ENCODE results near the gene ANKRD33.

Gene ANKRD33

GRCh38 chr12:51932218-51933076 is 44.5 kb downstream of the ANKRD33 start:
- TF ChIP-seq ISL1 (CRISPR knock-in tag; IDR thresholded peaks at IDR 0.05) (peak; percentile 30; the same call in 1 of the 2 replicates), BACH2 (CRISPR knock-in tag; IDR thresholded peaks at IDR 0.05; ENCODE audit: borderline replicate concordance) (no peak)
- ATAC-seq: peak; percentile 38; the same call in 1 of the 3 replicates

GRCh38 chr12:51934080-51934479 is 46.2 kb downstream of the ANKRD33 start:
- ATAC-seq: no peak

GRCh38 chr12:51937926-51938325 is 50.0 kb downstream of the ANKRD33 start:
- no peak for TF ChIP-seq ESRRG (CRISPR knock-in tag; IDR thresholded peaks at IDR 0.05)
- TF ChIP-seq ZNF70 (CRISPR knock-in tag; IDR thresholded peaks at IDR 0.05): no peak
- TF ChIP-seq ISL1 (CRISPR knock-in tag; IDR thresholded peaks at IDR 0.05): no peak
- no peak for TF ChIP-seq CSDC2 (CRISPR knock-in tag; IDR thresholded peaks at IDR 0.05)
- no peak for TF ChIP-seq POU6F1 (CRISPR knock-in tag; IDR thresholded peaks at IDR 0.05; ENCODE audit: borderline replicate concordance, low read depth)
- no peak for ATAC-seq

More at GRCh38 chr12:51934080-51934479, 46.2 kb downstream of the ANKRD33 start:
- TF ChIP-seq PPARA (CRISPR knock-in tag; IDR thresholded peaks at IDR 0.05; ENCODE audit: borderline replicate concordance): no peak
- no peak for TF ChIP-seq CSRNP3 (CRISPR knock-in tag; IDR thresholded peaks at IDR 0.05)
- TF ChIP-seq CREB5 (CRISPR knock-in tag; IDR thresholded peaks at IDR 0.05; ENCODE audit: low read depth): no peak
- TF ChIP-seq PATZ1 (CRISPR knock-in tag; IDR thresholded peaks at IDR 0.05; ENCODE audit: borderline replicate concordance): no peak
- no peak for TF ChIP-seq ZFP3 (CRISPR knock-in tag; IDR thresholded peaks at IDR 0.05)
- no peak for TF ChIP-seq TSHZ2 (CRISPR knock-in tag; IDR thresholded peaks at IDR 0.05)
- TF ChIP-seq CSDC2 (CRISPR knock-in tag; IDR thresholded peaks at IDR 0.05): no peak
- TF ChIP-seq OSR1 (CRISPR knock-in tag; IDR thresholded peaks at IDR 0.05): no peak
- TF ChIP-seq ESRRG (CRISPR knock-in tag; IDR thresholded peaks at IDR 0.05): no peak
- TF ChIP-seq ZNF8 (CRISPR knock-in tag; IDR thresholded peaks at IDR 0.05): no peak
- no peak for TF ChIP-seq BACH2 (CRISPR knock-in tag; IDR thresholded peaks at IDR 0.05; ENCODE audit: borderline replicate concordance)
- no peak for TF ChIP-seq ZNF70 (CRISPR knock-in tag; IDR thresholded peaks at IDR 0.05)
- no peak for TF ChIP-seq ISL1 (CRISPR knock-in tag; IDR thresholded peaks at IDR 0.05)
- TF ChIP-seq SNAI2 (CRISPR knock-in tag; IDR thresholded peaks at IDR 0.05): no peak
- TF ChIP-seq GLIS3 (CRISPR knock-in tag; IDR thresholded peaks at IDR 0.05): no peak
- TF ChIP-seq ARNTL (CRISPR knock-in tag; IDR thresholded peaks at IDR 0.05; ENCODE audit: borderline replicate concordance, low read depth): no peak

- no peak for ATAC-seq
- TF ChIP-seq CREB5 (CRISPR knock-in tag; IDR thresholded peaks at IDR 0.05; ENCODE audit: low read depth): no peak
- no peak for TF ChIP-seq PPARA (CRISPR knock-in tag; IDR thresholded peaks at IDR 0.05; ENCODE audit: borderline replicate concordance)
- no peak for TF ChIP-seq CSDC2 (CRISPR knock-in tag; IDR thresholded peaks at IDR 0.05)
- no peak for TF ChIP-seq ZC3H10 (CRISPR knock-in tag; IDR thresholded peaks at IDR 0.05)
These were observed 50.8 kb downstream of the ANKRD33 start for GRCh38 chr12:51938726-51939125.
